NCI-H2029 (cell line): ENCODE results near the gene F13B.
"Not testable (repeated sequence)": the region's sequence is repeated elsewhere in the genome, so short reads cannot be mapped to it uniquely, and the experiment has no call there.

ENCODE experiments used
- DNase-seq: peaks from one replicate; lab custom pipeline; 2025; lab: John Stamatoyannopoulos, UW

F13B gene

GRCh38 chr1:197066719-197067456, at the start of gene F13B:
TSS of gene F13B (minus strand) at chr1:197067260. CDS start at chr1:197067223, 37 bp downstream.
- DNase-seq = no peak

- no peak for DNase-seq
Measured at GRCh38 chr1:197116156-197116555, 49.1 kb upstream of the F13B start.

- no peak for DNase-seq
Measured at GRCh38 chr1:197106869-197107268, 39.8 kb upstream of the F13B start.

GRCh38 chr1:197103300-197103699, 36.2 kb upstream of the F13B start:
- no peak for DNase-seq

- no peak for DNase-seq
Measured at GRCh38 chr1:197101978-197102377, 34.9 kb upstream of the F13B start.

GRCh38 chr1:197100677-197101076, 33.6 kb upstream of the F13B start:
- DNase-seq = no peak

- no peak for DNase-seq
Measured at GRCh38 chr1:197099444-197099843, 32.4 kb upstream of the F13B start.

- DNase-seq = not testable (repeated sequence)
Measured at GRCh38 chr1:197096971-197097370, 29.9 kb upstream of the F13B start.

- no peak for DNase-seq
Measured at GRCh38 chr1:197096137-197096536, 29.1 kb upstream of the F13B start.

GRCh38 chr1:197093226-197093885, 26.3 kb upstream of the F13B start:
- DNase-seq = no peak

- DNase-seq = no peak
Measured at GRCh38 chr1:197092491-197093023, 25.5 kb upstream of the F13B start.

- no peak for DNase-seq
Measured at GRCh38 chr1:197083474-197083873, 16.4 kb upstream of the F13B start.

- DNase-seq = no peak
Measured at GRCh38 chr1:197081117-197081753, 14.2 kb upstream of the F13B start.

GRCh38 chr1:197080323-197080722, 13.3 kb upstream of the F13B start:
- DNase-seq = no peak

- DNase-seq = no peak
Measured at GRCh38 chr1:197076585-197076984, 9.5 kb upstream of the F13B start.

- no peak for DNase-seq
Measured at GRCh38 chr1:197073978-197074377, 6.9 kb upstream of the F13B start.

GRCh38 chr1:197067457-197067818, 378 bp upstream of the F13B start:
- no peak for DNase-seq

GRCh38 chr1:197066277-197066676, 783 bp downstream of the F13B start:
- DNase-seq = no peak

- no peak for DNase-seq
Measured at GRCh38 chr1:197065559-197065958, 1.5 kb downstream of the F13B start.

GRCh38 chr1:197063212-197063611, 3.8 kb downstream of the F13B start:
- no peak for DNase-seq

GRCh38 chr1:197062692-197063091, 4.4 kb downstream of the F13B start:
- DNase-seq = no peak

- no peak for DNase-seq
Measured at GRCh38 chr1:197049100-197049499, 18.0 kb downstream of the F13B start.
